Ishikawa (cell line): ENCODE measurements around the gene DUSP7.

ENCODE experiments used
- EP300 ChIP-seq: IDR thresholded peaks from 2 replicates; pipeline ENCODE4 v1.6.1; 2012; ENCODE audit warnings: borderline replicate concordance
- TAF1 ChIP-seq: IDR thresholded peaks from 2 replicates; pipeline ENCODE4 v1.6.1; 2012; ENCODE audit warnings: low read depth, mild to moderate bottlenecking
- USF1 ChIP-seq: IDR thresholded peaks from 2 replicates; pipeline ENCODE4 v1.6.1; 2012

DNA sequence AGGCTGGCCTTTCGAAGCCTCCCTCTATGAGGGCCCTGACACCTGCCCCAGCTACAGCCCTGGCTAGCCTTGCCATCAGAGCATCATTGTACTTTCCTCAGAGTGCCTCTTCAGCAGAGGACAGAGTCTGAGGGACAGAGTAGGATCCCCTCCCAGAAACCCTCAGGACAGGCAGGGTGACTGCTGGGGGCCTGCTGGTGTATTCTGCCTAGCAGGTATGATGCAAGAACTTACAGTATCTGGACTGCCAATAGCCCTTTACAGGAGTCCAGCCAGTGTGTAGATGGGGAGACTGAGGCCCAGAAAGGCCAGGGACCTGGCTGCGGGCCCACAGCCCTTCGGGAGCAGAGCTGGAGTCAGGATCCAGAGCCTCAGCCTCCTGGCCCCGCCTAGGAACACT, 19.1 kb downstream of the DUSP7 start:
- TF ChIP-seq EP300 (no peak), TAF1 (no peak), USF1 (no peak)
